Measurements from ENCODE around the gene CDCA5. TPM values are rescaled to one million over a fixed set of nuclear protein-coding genes. Genes with fewer than 3 reads are reported as not detected.

Gene CDCA5
- total RNA-seq, 6 experiments from 2014 or later = 14.3 to 28.3 (median 26.6) TPM

GRCh38 chr11:65055538-65055937 is 28.3 kb downstream of the CDCA5 start:
- Mint-ChIP-seq H3K27ac (no peak overlapping the region), H3K36me3 (ENCODE audit: low read depth) (no peaks in the 10 kb centered on the region), H3K4me1 (ENCODE audit: low read depth) (no peaks in the 10 kb centered on the region), H3K9me3 (no peaks in the 10 kb centered on the region), H3K4me3 (no peak overlapping the region), H3K27me3 (ENCODE audit: insufficient read depth) (peaks cover 19% of the 10 kb centered on the region)
- TF ChIP-seq CTCF (IDR thresholded peaks at IDR 0.05) = no peak
- no peak for DNase-seq

GRCh38 chr11:65053827-65054508 is 29.9 kb downstream of the CDCA5 start:
- H3K4me1 Mint-ChIP-seq (ENCODE audit: low read depth) = no peaks in the 10 kb centered on the region
- H3K4me3 Mint-ChIP-seq = no peak overlapping the region
- peaks cover 12% of the 10 kb centered on the region for H3K27me3 Mint-ChIP-seq (ENCODE audit: insufficient read depth)
- DNase-seq = no peak
- no peaks in the 10 kb centered on the region for H3K9me3 Mint-ChIP-seq
- no peak overlapping the region for H3K27ac Mint-ChIP-seq
- no peaks in the 10 kb centered on the region for H3K36me3 Mint-ChIP-seq (ENCODE audit: low read depth)
- TF ChIP-seq CTCF (IDR thresholded peaks at IDR 0.05) = no peak

- Mint-ChIP-seq H3K27ac (no peak overlapping the region), H3K4me3 (no peak overlapping the region), H3K9me3 (no peaks in the 10 kb centered on the region), H3K36me3 (ENCODE audit: low read depth) (no peaks in the 10 kb centered on the region), H3K4me1 (ENCODE audit: low read depth) (no peaks in the 10 kb centered on the region), H3K27me3 (ENCODE audit: insufficient read depth) (peaks cover 10% of the 10 kb centered on the region)
- DNase-seq = no peak
- TF ChIP-seq CTCF (IDR thresholded peaks at IDR 0.05) = no peak
Measured at GRCh38 chr11:65051398-65051858, 32.4 kb downstream of the CDCA5 start.

- H3K27me3 Mint-ChIP-seq (ENCODE audit: insufficient read depth) = peaks cover 1% of the 10 kb centered on the region
- H3K27ac Mint-ChIP-seq = no peak overlapping the region
Measured at GRCh38 chr11:65047581-65048422, 36.0 kb downstream of the CDCA5 start.

GRCh38 chr11:65045728-65046127 is 38.1 kb downstream of the CDCA5 start:
- DNase-seq = no peak
- Mint-ChIP-seq H3K9me3 (no peaks in the 10 kb centered on the region), H3K36me3 (ENCODE audit: low read depth) (peaks cover 7% of the 10 kb centered on the region), H3K27ac (no peak overlapping the region), H3K27me3 (ENCODE audit: insufficient read depth) (no peaks in the 10 kb centered on the region; the same call in 1 of the 2 replicates), H3K4me3 (no peak overlapping the region), H3K4me1 (ENCODE audit: low read depth) (peaks cover 27% of the 10 kb centered on the region)
- TF ChIP-seq CTCF (IDR thresholded peaks at IDR 0.05) = no peak

More at GRCh38 chr11:65047581-65048422, 36.0 kb downstream of the CDCA5 start:
- TF ChIP-seq CTCF (IDR thresholded peaks at IDR 0.05) = no peak
- peaks cover 7% of the 10 kb centered on the region for H3K36me3 Mint-ChIP-seq (ENCODE audit: low read depth)
- peaks cover 19% of the 10 kb centered on the region for H3K4me1 Mint-ChIP-seq (ENCODE audit: low read depth)
- no peak overlapping the region for H3K4me3 Mint-ChIP-seq
- H3K9me3 Mint-ChIP-seq = no peaks in the 10 kb centered on the region
- DNase-seq = no peak

Measured in HFFc6 (cell line).